HL-60 (cell line): ENCODE measurements around the gene ZNF74.

Experiments
- DNase-seq, 2 experiments: peaks; one replicate each; pipeline ENCODE4 v3.0.0-alpha.2; 2010 to 2020; ENCODE audit warnings: low read depth in 1 of 2, low spot score in 1 of 2
- H3K27ac ChIP-seq: fragments of 250-450 bp; sonication (Bioruptor Pico); replicated peaks from 2 replicates; pipeline ENCODE4 v1.5.1; 2020; ENCODE audit warnings: mild to moderate bottlenecking, moderate library complexity
- H3K27me3 ChIP-seq: fragments of 250-450 bp; sonication (Bioruptor Pico); 2 replicates; pipeline ENCODE4 v1.5.1; 2021; ENCODE audit warnings: mild to moderate bottlenecking, moderate library complexity; ENCODE audit not compliant: insufficient read depth, poor library complexity, severe bottlenecking
- H3K4me3 ChIP-seq: replicated peaks from 2 replicates; pipeline ENCODE4 v1.5.1; 2011; ENCODE audit warnings: mild to moderate bottlenecking, control low read depth, low read length; ENCODE audit not compliant: insufficient read depth
- GABPA ChIP-seq: IDR thresholded peaks from 2 replicates; pipeline ENCODE4 v1.6.1; 2012; ENCODE audit warnings: low read depth
- POLR2AphosphoS5 ChIP-seq: IDR thresholded peaks from 2 replicates; pipeline ENCODE4 v1.6.1; 2012; ENCODE audit warnings: low read depth
- SPI1 ChIP-seq: IDR thresholded peaks from 2 replicates; pipeline ENCODE4 v1.6.1; 2012; ENCODE audit warnings: low read depth, mild to moderate bottlenecking, borderline replicate concordance
- TF ChIP-seq, protein P1 (sequence below): IDR thresholded peaks from 2 replicates; pipeline ENCODE4 v1.6.1; 2012; ENCODE audit warnings: low read depth; ENCODE audit not compliant: insufficient replicate concordance
- TF ChIP-seq, protein P2 (sequence below): IDR thresholded peaks from one replicate; pipeline ENCODE4 v1.5.1; 2011; ENCODE audit warnings: low read length, control low read depth, inconsistent platforms; ENCODE audit not compliant: insufficient read depth

Gene ZNF74

DNA sequence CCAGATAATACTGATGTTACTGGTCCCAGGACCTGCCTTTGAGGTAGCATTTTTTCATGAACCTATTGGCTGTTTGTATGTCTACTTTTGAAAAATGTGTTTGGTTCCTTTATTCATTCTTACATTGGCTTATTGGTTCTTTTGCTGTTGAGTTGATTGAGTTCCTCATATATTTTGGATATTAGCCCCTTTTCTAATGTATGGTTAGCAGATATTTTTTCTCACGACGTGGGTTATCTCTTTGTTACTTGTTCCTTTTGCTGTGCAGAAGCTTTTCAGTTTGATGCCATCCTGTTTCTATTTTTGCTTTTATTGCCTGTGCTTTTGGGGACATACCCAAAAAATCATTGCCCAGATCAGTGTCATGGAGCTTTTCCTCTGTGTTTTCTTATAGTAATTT lies 9.8 kb upstream of the ZNF74 start:
- Histone ChIP-seq H3K4me3 (no peak overlapping the region), H3K27ac (no peak overlapping the region), H3K27me3 (no peaks in the 10 kb centered on the region)
- TF ChIP-seq POLR2AphosphoS5 = no peak
- TF ChIP-seq, protein P1, sequence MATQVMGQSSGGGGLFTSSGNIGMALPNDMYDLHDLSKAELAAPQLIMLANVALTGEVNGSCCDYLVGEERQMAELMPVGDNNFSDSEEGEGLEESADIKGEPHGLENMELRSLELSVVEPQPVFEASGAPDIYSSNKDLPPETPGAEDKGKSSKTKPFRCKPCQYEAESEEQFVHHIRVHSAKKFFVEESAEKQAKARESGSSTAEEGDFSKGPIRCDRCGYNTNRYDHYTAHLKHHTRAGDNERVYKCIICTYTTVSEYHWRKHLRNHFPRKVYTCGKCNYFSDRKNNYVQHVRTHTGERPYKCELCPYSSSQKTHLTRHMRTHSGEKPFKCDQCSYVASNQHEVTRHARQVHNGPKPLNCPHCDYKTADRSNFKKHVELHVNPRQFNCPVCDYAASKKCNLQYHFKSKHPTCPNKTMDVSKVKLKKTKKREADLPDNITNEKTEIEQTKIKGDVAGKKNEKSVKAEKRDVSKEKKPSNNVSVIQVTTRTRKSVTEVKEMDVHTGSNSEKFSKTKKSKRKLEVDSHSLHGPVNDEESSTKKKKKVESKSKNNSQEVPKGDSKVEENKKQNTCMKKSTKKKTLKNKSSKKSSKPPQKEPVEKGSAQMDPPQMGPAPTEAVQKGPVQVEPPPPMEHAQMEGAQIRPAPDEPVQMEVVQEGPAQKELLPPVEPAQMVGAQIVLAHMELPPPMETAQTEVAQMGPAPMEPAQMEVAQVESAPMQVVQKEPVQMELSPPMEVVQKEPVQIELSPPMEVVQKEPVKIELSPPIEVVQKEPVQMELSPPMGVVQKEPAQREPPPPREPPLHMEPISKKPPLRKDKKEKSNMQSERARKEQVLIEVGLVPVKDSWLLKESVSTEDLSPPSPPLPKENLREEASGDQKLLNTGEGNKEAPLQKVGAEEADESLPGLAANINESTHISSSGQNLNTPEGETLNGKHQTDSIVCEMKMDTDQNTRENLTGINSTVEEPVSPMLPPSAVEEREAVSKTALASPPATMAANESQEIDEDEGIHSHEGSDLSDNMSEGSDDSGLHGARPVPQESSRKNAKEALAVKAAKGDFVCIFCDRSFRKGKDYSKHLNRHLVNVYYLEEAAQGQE = no peak
- no peak for DNase-seq

DNA sequence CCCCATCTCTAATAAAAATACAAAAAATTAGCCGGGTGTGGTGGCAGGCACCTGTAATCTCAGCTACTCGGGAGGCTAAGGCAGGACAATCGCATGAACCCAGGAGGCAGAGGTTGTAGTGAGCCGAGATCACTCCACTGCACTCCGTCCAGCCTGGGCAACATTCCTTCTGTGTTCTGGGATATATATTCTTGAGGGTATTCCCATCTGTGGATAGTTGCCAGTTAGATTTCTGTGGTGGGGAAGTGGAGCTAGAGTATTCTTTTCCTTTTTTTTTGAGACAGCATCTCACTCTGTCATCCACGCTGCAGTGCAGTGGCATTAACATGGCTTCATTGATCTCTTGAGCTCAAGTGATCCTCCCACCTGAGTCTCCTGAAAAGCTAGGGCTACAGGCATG lies 9.1 kb upstream of the ZNF74 start:
- H3K4me3 ChIP-seq = no peak overlapping the region
- no peak overlapping the region for H3K27ac ChIP-seq
- no peak for DNase-seq
- no peaks in the 10 kb centered on the region for H3K27me3 ChIP-seq
- no peak for TF ChIP-seq SPI1
- TF ChIP-seq, protein P1 = no peak
- no peak for TF ChIP-seq POLR2AphosphoS5
- no peak for TF ChIP-seq GABPA
- TF ChIP-seq, protein P2, sequence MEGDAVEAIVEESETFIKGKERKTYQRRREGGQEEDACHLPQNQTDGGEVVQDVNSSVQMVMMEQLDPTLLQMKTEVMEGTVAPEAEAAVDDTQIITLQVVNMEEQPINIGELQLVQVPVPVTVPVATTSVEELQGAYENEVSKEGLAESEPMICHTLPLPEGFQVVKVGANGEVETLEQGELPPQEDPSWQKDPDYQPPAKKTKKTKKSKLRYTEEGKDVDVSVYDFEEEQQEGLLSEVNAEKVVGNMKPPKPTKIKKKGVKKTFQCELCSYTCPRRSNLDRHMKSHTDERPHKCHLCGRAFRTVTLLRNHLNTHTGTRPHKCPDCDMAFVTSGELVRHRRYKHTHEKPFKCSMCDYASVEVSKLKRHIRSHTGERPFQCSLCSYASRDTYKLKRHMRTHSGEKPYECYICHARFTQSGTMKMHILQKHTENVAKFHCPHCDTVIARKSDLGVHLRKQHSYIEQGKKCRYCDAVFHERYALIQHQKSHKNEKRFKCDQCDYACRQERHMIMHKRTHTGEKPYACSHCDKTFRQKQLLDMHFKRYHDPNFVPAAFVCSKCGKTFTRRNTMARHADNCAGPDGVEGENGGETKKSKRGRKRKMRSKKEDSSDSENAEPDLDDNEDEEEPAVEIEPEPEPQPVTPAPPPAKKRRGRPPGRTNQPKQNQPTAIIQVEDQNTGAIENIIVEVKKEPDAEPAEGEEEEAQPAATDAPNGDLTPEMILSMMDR = no peak

DNA sequence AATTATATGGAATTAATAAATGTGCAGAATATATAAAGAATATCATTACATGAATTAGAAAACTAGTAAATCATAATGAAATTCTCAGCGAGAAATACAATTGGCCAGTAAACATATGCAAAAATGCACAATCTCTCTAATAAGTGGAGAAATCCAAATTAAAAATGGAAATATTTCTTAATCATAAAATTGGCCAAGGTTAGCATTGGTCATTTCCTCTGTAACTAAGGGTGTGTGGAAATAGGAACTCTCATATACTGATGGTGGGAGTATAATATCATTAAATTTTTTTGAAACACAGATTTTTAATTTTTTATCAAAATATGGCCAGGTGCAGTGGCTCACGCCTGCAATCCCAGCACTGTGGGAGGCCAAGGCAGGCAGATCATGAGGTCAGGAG lies 7.6 kb upstream of the ZNF74 start:
- H3K27me3 ChIP-seq = no peaks in the 10 kb centered on the region
- H3K4me3 ChIP-seq = no peak overlapping the region
- no peak for DNase-seq
- no peak for TF ChIP-seq POLR2AphosphoS5
- TF ChIP-seq, protein P1 = no peak
- TF ChIP-seq, protein P2 = no peak
- no peak for TF ChIP-seq SPI1
- no peak for TF ChIP-seq GABPA
- H3K27ac ChIP-seq = no peak overlapping the region

DNA sequence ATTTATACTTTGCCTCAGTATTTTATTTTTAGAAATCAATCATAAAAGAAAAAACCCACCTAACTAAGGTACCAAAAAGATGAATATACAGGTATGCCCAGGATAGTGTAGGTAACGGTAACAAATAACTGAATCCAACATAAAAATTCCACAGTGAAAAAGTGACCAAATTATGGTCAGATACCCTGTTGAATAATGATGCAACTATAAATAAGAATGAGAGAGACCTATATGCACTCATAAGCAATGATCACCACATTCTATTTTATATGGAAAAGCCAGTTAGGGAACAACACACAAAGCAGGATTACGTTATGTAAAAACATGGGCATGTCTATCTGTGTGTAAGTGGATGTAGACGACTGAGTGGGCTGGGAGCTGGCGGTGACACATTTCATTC lies 7.0 kb upstream of the ZNF74 start:
- H3K27ac ChIP-seq = no peak overlapping the region
- DNase-seq = no peak
- TF ChIP-seq POLR2AphosphoS5 = no peak
- TF ChIP-seq SPI1 = no peak
- TF ChIP-seq, protein P2 = no peak
- TF ChIP-seq, protein P1 = no peak
- no peak for TF ChIP-seq GABPA
- H3K4me3 ChIP-seq = no peak overlapping the region
- H3K27me3 ChIP-seq = no peaks in the 10 kb centered on the region
